Mesendoderm (in vitro differentiated cells): Measurements from ENCODE around the gene ADAMTSL2.

Experiments used
- DNase-seq: peaks from one replicate; pipeline ENCODE4 v3.0.0; 2013
- H2AK5ac ChIP-seq: 2 replicates; pipeline ENCODE4 v1.6.1; 2013; ENCODE audit warnings: low read length, inconsistent platforms
- H2BK120ac ChIP-seq: 2 replicates; pipeline ENCODE4 v1.6.1; 2013; ENCODE audit warnings: low read depth, mild to moderate bottlenecking, low read length, moderate library complexity, mixed read lengths
- H2BK15ac ChIP-seq: replicated peaks from 2 replicates; pipeline ENCODE4 v1.6.1; 2013; ENCODE audit warnings: low read depth, mild to moderate bottlenecking, moderate library complexity
- H2BK5ac ChIP-seq: 2 replicates; pipeline ENCODE4 v1.6.1; 2013; ENCODE audit warnings: low read length, inconsistent platforms
- H3K18ac ChIP-seq: 2 replicates; pipeline ENCODE4 v1.6.1; 2013; ENCODE audit warnings: mild to moderate bottlenecking, low read length, mixed read lengths
- H3K23ac ChIP-seq: one replicate; pipeline ENCODE4 v1.6.1; 2013; ENCODE audit warnings: low read length
- H3K27ac ChIP-seq: 2 replicates; pipeline ENCODE4 v1.5.1; 2013; ENCODE audit warnings: low read depth, mild to moderate bottlenecking, inconsistent platforms, low read length, moderate library complexity
- H3K27me3 ChIP-seq: 2 replicates; pipeline ENCODE4 v1.6.1; 2013; ENCODE audit warnings: low read length, control low read depth, mild to moderate bottlenecking, inconsistent platforms; ENCODE audit not compliant: insufficient read depth, poor library complexity
- H3K36me3 ChIP-seq: 2 replicates; pipeline ENCODE4 v1.6.1; 2013; ENCODE audit warnings: low read length, inconsistent platforms; ENCODE audit not compliant: control insufficient read depth, insufficient read depth
- H3K4ac ChIP-seq: one replicate; pipeline ENCODE4 v1.6.1; 2013; ENCODE audit warnings: low read depth, mild to moderate bottlenecking, low read length, moderate library complexity
- H3K4me1 ChIP-seq: 2 replicates; pipeline ENCODE4 v1.6.1; 2013; ENCODE audit warnings: low read depth, low read length, inconsistent platforms; ENCODE audit not compliant: control insufficient read depth
- H3K4me2 ChIP-seq: 2 replicates; pipeline ENCODE4 v1.6.1; 2013; ENCODE audit warnings: low read length
- H3K4me3 ChIP-seq: 2 replicates; pipeline ENCODE4 v1.5.1; 2013; ENCODE audit warnings: mild to moderate bottlenecking, low read length
- H3K56ac ChIP-seq: one replicate; pipeline ENCODE4 v1.6.1; 2013; ENCODE audit warnings: low read length
- H3K79me1 ChIP-seq: 2 replicates; pipeline ENCODE4 v1.6.1; 2013; ENCODE audit warnings: low read length, inconsistent platforms
- H3K79me2 ChIP-seq: 2 replicates; pipeline ENCODE4 v1.6.1; 2013; ENCODE audit warnings: mild to moderate bottlenecking, low read length; ENCODE audit not compliant: control insufficient read depth, insufficient read depth
- H3K9ac ChIP-seq: 2 replicates; pipeline ENCODE4 v1.6.1; 2013; ENCODE audit warnings: low read length, inconsistent platforms
- H4K5ac ChIP-seq: one replicate; pipeline ENCODE4 v1.6.1; 2013; ENCODE audit warnings: low read length
- H4K8ac ChIP-seq: one replicate; pipeline ENCODE4 v1.6.1; 2013; ENCODE audit warnings: low read depth, mild to moderate bottlenecking, control low read depth, low read length, moderate library complexity
- WGBS: extraction: QIAGEN DNeasy Blood & Tissue Kit; methylation state at CpG from one replicate; pipeline ENCODE4 v1.1.7; 2013; ENCODE audit warnings: low lambda C conversion rate, missing lambda C conversion rate; ENCODE audit not compliant: insufficient coverage; ENCODE audit errors: extremely low coverage; 5-methylcytosine and 5-hydroxymethylcytosine counted together

The ADAMTSL2 gene

GRCh38 chr9:133518706-133519449 is 15.6 kb upstream of the ADAMTSL2 start:
- H3K27ac ChIP-seq = no peak overlapping the region
- no peaks in the 10 kb centered on the region for H3K27me3 ChIP-seq
- no CpG with 5 or more reads among the region's 27 CpGs for WGBS
- H3K4me2 ChIP-seq = no peak overlapping the region
- no peak overlapping the region for H2BK15ac ChIP-seq
- H3K18ac ChIP-seq = no peak overlapping the region
- no peak overlapping the region for H3K56ac ChIP-seq
- no peak overlapping the region for H4K5ac ChIP-seq
- no peak overlapping the region for H3K9ac ChIP-seq
- DNase-seq = no peak
- no peaks in the 10 kb centered on the region for H3K36me3 ChIP-seq
- no peak overlapping the region for H2BK120ac ChIP-seq
- H2AK5ac ChIP-seq = no peak overlapping the region
- H3K4ac ChIP-seq = no peak overlapping the region
- H3K79me1 ChIP-seq = no peaks in the 10 kb centered on the region
- no peak overlapping the region for H3K23ac ChIP-seq
- no peaks in the 10 kb centered on the region for H3K79me2 ChIP-seq
- no peak overlapping the region for H4K8ac ChIP-seq
- no peak overlapping the region for H2BK5ac ChIP-seq
- no peaks in the 10 kb centered on the region for H3K4me1 ChIP-seq
- H3K4me3 ChIP-seq = no peak overlapping the region

DNA sequence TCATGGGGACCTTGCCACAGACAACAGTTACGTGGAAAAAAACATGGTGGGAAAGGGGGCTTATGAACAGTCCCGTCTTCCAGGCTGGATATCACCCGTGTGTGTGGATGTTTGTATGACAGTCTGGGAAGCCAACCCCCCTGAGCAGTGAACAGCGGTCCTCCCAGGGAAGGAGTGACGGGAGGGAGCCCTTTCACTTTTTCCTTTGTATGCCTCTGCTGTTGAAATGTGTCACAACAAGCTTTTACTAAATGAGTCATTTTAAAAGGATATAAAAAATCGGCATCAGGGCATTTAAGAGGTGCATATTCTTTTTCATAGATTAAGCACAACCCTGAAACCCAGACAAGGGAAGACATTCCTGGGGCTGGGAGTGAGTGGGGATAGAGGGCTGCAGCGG is 14.8 kb upstream of the ADAMTSL2 start:
- H3K9ac ChIP-seq = no peak overlapping the region
- H2BK120ac ChIP-seq = no peak overlapping the region
- no peak overlapping the region for H3K23ac ChIP-seq
- no peak overlapping the region for H3K4ac ChIP-seq
- H3K79me1 ChIP-seq = no peaks in the 10 kb centered on the region
- no peaks in the 10 kb centered on the region for H3K79me2 ChIP-seq
- no peaks in the 10 kb centered on the region for H3K36me3 ChIP-seq
- H3K56ac ChIP-seq = no peak overlapping the region
- H3K4me3 ChIP-seq = no peak overlapping the region
- no peak overlapping the region for H2BK5ac ChIP-seq
- no peak for DNase-seq
- H3K4me2 ChIP-seq = no peak overlapping the region
- H4K5ac ChIP-seq = no peak overlapping the region
- no peak overlapping the region for H3K18ac ChIP-seq
- no peaks in the 10 kb centered on the region for H3K27me3 ChIP-seq
- no peak overlapping the region for H4K8ac ChIP-seq
- H3K4me1 ChIP-seq = no peaks in the 10 kb centered on the region
- H2BK15ac ChIP-seq = no peak overlapping the region
- WGBS = no CpG with 5 or more reads among the region's 7 CpGs
- H2AK5ac ChIP-seq = no peak overlapping the region
- H3K27ac ChIP-seq = no peak overlapping the region

- no CpG with 5 or more reads among the region's 24 CpGs for WGBS
- H3K79me2 ChIP-seq = no peaks in the 10 kb centered on the region
These were observed 14.2 kb upstream of the ADAMTSL2 start for GRCh38 chr9:133520121-133520835.

GRCh38 chr9:133521122-133522072 is 13.1 kb upstream of the ADAMTSL2 start:
- Histone ChIP-seq H2BK15ac (no peak overlapping the region), H3K27me3 (no peaks in the 10 kb centered on the region), H3K79me2 (no peaks in the 10 kb centered on the region), H3K4me2 (no peak overlapping the region), H3K56ac (no peak overlapping the region), H4K8ac (no peak overlapping the region), H3K4me1 (peaks cover 10% of the 10 kb centered on the region), H2BK5ac (no peak overlapping the region), H3K23ac (no peak overlapping the region), H3K9ac (no peak overlapping the region), H4K5ac (no peak overlapping the region), H2BK120ac (no peak overlapping the region), H3K79me1 (no peaks in the 10 kb centered on the region), H3K4me3 (no peak overlapping the region), H3K36me3 (no peaks in the 10 kb centered on the region), H3K4ac (no peak overlapping the region), H3K27ac (no peak overlapping the region), H2AK5ac (no peak overlapping the region), H3K18ac (no peak overlapping the region)
- no CpG with 5 or more reads among the region's 21 CpGs for WGBS
- no peak for DNase-seq

More at GRCh38 chr9:133520121-133520835, 14.2 kb upstream of the ADAMTSL2 start:
- Histone ChIP-seq H3K4ac (no peak overlapping the region), H3K4me2 (no peak overlapping the region), H3K27me3 (no peaks in the 10 kb centered on the region), H3K4me1 (no peaks in the 10 kb centered on the region), H2BK120ac (no peak overlapping the region), H3K79me1 (no peaks in the 10 kb centered on the region), H3K9ac (no peak overlapping the region), H4K8ac (no peak overlapping the region), H4K5ac (no peak overlapping the region), H2AK5ac (no peak overlapping the region), H3K56ac (no peak overlapping the region), H2BK5ac (no peak overlapping the region), H2BK15ac (no peak overlapping the region), H3K18ac (no peak overlapping the region), H3K36me3 (no peaks in the 10 kb centered on the region), H3K4me3 (no peak overlapping the region), H3K23ac (no peak overlapping the region), H3K27ac (no peak overlapping the region)
- no peak for DNase-seq

GRCh38 chr9:133522073-133522910 is 12.2 kb upstream of the ADAMTSL2 start:
- Histone ChIP-seq H3K4ac (no peak overlapping the region), H3K27ac (no peak overlapping the region), H2BK120ac (no peak overlapping the region), H3K79me2 (no peaks in the 10 kb centered on the region), H3K79me1 (no peaks in the 10 kb centered on the region), H3K9ac (no peak overlapping the region), H2BK15ac (no peak overlapping the region), H3K36me3 (no peaks in the 10 kb centered on the region), H4K5ac (no peak overlapping the region), H4K8ac (no peak overlapping the region), H3K23ac (no peak overlapping the region), H3K27me3 (no peaks in the 10 kb centered on the region), H2BK5ac (no peak overlapping the region), H3K18ac (no peak overlapping the region), H3K4me3 (no peak overlapping the region), H3K56ac (no peak overlapping the region), H2AK5ac (no peak overlapping the region), H3K4me1 (peaks cover 17% of the 10 kb centered on the region), H3K4me2 (no peak overlapping the region)
- no CpG with 5 or more reads among the region's 14 CpGs for WGBS
- DNase-seq = no peak
